DMS153 (cell line): Measurements from ENCODE around the gene LRBA.
"Not testable (repeated sequence)": the region's sequence is repeated elsewhere in the genome, so short reads cannot be mapped to it uniquely, and the experiment has no call there.

Experiments used
- DNase-seq: peaks from one replicate; lab custom pipeline; 2025; lab: John Stamatoyannopoulos, UW

Gene LRBA

GRCh38 chr4:150801833-150802232, 213.3 kb downstream of the LRBA start:
- DNase-seq, result no peak

GRCh38 chr4:150799207-150799606, 215.9 kb downstream of the LRBA start:
- no peak for DNase-seq

DNA sequence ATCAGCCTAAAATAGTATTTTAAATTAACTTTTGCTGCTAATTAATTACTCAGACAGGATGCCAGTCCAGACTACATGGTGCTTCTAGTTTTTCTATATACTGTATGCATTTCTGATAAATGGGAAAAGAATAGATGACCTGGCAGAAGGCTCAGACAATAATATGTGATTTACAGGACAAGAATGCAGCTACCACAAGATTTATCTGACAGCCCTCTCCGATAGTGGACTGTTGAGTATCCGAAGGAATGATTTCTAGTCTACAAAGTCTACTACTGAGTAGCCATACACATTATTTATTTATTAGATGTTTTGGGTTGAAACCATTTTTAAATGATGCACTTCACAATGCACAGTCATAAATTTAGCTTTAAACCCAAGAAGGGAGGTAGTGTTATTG, 220.4 kb downstream of the LRBA start:
- DNase-seq, result no peak

GRCh38 chr4:150789864-150790263, 225.2 kb downstream of the LRBA start:
- DNase-seq, result no peak

DNA sequence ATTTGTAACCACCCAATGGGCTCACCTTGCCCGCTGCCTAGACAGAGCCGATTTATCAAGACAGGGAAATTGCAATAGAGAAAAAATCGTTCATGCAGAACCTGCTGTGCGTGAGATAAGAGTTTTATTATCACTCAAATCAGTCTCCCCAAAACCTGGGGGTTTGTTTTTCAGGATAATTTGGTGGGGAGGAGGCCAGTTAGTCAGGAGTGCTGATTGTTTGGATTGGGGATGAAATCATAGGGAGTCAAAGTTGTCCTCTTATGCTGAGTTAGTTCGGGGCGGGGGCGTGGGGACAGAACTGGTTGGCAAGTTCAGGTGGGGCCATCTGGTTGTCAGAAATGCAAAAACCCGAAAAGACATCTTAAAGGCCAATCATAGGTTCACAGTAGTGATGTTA, 230.1 kb downstream of the LRBA start:
- no peak for DNase-seq

GRCh38 chr4:150784305-150784704, 230.8 kb downstream of the LRBA start:
- no peak for DNase-seq

GRCh38 chr4:150782921-150783320, 232.2 kb downstream of the LRBA start:
- DNase-seq, result no peak

DNA sequence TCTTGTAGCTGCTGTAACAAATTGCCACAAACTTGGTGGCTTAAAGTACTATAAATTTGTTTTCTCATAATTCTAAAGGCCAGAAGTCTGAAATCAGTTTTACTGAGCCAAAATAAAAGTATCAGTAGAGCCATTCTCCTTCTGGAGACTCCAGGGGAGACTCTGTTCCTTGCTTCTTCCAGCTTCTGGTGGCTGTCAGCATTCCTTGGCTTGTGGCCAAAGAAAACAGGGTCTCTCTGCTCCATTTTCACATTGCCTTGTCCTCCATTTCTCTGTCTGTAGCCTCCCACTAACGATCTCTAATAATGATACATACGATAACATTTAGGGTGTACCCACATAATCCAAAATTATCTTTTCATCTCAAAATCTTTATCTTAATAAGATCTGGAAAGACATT, 232.8 kb downstream of the LRBA start:
- DNase-seq, result no peak

- no peak for DNase-seq
Measured at GRCh38 chr4:150781191-150781590, 233.9 kb downstream of the LRBA start.

GRCh38 chr4:150779707-150780106, 235.4 kb downstream of the LRBA start:
- DNase-seq, result no peak

GRCh38 chr4:150773729-150774449, 241.2 kb downstream of the LRBA start:
- DNase-seq, result no peak

- no peak for DNase-seq
Measured at GRCh38 chr4:150773032-150773431, 242.1 kb downstream of the LRBA start.

DNA sequence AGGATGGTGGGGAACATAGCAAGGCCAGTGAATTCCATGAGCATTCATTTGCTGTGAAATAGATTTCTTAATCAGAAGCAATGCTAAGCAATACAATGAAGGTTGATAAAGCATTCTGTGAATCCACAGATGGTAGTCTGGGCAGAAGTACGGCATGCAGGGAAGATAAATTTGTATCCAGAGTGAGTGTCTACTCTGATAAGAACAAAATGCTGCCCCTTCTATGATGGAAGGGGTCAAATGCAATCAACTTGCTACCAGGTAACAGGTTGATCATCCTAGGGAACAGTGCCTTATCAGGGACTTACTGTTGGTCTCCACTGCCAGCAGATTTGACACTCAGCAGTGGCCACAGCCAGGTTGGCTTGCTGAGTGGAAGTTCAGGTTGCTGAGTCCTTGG, 243.7 kb downstream of the LRBA start:
- DNase-seq, result no peak

GRCh38 chr4:150769845-150770244, 245.2 kb downstream of the LRBA start:
- no peak for DNase-seq

- no peak for DNase-seq
Measured at GRCh38 chr4:150769248-150769647, 245.8 kb downstream of the LRBA start.

- no peak for DNase-seq
Measured at GRCh38 chr4:150768497-150768896, 246.6 kb downstream of the LRBA start.

GRCh38 chr4:150765216-150765615, 249.9 kb downstream of the LRBA start:
- DNase-seq, result no peak

DNA sequence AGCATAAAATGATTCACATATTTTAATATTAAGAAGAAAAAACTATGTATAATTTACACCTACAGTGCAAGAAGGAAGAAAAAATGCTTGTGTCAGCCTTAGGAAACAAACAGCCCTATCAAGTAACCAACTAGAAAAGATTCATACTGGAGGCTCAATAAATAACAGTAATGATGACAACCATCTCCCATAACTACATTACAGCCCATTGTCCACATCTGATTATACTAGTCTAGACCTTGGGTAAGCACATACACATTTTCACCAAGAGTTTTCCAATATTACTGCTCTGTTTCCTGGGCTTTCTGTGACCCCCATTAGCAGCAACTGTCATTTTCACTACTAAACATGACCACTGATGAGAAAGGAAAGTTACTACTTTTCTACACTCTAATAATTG, 263.4 kb downstream of the LRBA start:
- DNase-seq, result no peak

DNA sequence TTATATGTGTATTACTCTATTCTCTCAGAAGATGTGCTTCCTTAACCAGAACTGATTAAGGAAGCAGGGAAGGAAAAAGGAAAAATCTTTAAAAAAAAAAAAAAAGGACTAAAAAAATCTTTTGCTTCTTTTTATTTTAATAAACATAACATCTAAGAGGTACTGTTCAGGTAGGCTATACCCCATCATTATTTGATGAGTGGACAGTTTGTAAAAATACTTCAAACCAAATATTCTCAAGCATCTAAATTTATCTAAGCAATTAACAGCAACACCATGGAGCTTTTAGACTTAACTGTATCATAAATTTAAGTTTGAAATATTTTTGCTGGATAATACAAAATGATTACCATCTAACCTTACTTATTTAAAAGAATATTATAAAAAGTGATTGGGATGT, 264.3 kb downstream of the LRBA start:
- no peak for DNase-seq

DNA sequence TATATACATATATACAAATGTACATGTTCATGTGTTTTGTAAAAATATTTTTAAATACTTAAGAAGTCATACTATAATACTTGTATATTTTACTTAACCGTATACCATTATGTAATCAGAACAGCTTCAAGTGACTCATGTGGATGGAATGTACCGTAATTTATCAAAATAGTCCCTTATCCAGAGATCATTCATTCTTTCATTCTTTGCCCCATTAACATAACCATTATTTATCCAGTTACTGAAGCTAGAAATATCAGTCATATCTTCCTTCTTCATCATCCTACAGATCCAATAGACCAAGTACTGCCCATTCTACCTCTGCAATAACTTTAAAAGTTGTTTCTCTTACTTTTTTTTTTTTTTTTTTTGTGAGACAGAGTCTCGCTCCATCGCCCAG, 268.9 kb downstream of the LRBA start:
- no peak for DNase-seq

DNA sequence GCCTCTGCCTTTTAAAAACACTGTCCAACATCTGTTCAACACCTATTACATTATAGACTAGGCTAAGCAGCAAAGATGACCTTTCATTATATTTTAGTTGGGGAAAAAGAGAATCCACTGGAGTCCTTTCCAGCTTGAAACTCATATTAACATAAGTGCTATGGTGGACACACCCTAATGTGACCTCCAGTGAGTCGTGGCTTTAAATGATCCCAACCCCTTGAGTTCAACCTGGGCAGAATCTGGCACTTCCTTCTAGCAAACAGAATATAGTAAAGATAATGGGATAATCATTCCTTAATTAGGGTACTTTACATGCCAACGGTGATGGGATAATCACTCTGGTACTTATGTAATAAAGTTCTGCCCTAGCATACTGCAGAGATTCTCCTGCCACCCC, 270.5 kb downstream of the LRBA start:
- no peak for DNase-seq

DNA sequence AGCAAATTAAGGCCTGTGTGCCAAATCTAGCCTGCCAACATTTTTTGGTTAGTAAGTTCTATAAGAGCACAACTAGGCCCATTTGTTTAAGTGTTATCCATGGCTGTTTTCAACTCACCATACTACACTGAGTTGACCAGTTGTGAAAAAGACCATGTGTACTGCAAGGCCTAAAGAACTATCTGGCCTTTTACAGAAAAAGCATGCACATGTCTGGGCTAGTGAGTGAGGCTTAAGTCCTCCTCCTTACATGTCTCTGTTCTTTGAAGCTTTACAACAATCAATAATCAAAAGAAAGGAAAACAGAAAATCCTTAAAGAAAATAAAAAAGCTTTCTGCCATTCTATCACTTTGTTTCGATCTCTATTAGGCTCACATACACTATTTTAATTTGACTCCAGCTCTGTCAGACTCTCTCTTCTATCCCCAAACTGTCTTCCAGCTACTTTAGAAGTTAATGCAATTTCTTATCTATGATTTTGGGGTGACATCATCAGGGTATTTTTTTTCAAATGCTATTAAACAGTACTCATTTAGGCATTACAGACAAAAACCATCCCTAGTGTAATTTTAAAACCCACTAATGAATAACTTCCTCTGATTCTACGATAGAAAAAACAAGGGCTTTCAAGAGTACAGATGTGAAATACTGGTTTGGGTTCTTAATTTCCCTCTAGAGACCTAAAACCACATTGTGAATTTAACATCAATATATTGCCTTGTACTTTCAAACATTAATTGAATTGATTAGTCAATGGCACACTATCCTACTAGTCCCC, 271.3 kb downstream of the LRBA start:
- no peak for DNase-seq

DNA sequence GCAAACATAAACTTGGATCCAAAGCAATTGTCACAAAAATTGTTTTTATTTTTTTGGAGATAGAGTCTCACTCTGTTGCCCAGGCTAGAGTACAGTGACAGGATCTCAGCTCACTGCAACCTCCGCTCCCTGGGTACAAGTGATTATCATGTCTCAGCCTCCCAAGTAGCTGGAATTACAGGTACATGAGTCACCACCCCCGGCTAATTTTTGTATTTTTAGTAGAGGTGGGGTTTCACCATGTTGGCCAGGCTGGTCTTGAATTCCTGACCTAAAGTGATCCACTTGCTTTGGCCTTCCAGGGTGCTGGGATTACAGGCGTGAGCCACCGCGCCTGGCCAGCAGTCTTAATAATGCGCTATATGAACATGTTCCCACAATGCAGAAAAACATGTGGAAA, 272.2 kb downstream of the LRBA start:
- DNase-seq, result not testable (repeated sequence)

- no peak for DNase-seq
Measured at GRCh38 chr4:150739591-150739990, 275.5 kb downstream of the LRBA start.
